ENCODE data around the gene EFCAB6. TPM values are rescaled to one million over a fixed set of nuclear protein-coding genes. Genes with fewer than 3 reads are reported as not detected.

EFCAB6 gene
- total and polyA plus RNA-seq, 11 donors = 0.53 to 2.3 (median 1.5) TPM

DNA sequence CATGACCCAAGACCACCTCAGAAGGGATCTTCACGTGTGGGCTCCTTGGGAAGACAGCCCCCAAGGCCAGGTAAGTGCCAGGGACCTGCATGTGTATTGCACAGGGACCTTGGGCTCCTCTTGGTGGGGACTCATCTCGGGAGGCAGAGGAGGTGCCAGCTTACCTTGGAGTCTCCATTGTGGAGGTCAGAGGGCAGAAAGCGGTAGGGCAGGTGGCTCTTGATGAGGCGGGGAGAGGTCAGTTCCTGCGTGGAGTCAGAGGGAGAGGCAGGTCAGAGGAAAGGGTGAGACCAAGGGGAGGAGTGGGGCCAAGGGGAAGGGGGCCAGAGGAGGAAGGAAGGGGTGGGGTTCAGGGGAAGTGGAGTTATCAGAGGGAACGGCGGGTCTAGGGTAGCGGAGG is 27.7 kb upstream of the EFCAB6 start:
- 53 to 70% (median 64%) methylated on average over 8 of the region's 8 CpGs for WGBS, 4 donors
- TF ChIP-seq POLR2A (IDR thresholded peaks at IDR 0.05) = no peak
- TF ChIP-seq CTCF (IDR thresholded peaks at IDR 0.05) = no peak
- intact Hi-C loops (cut with DNase I) = loop anchor here in 1 of 10 donors (5.0 kb wide), 1 partner anchor 357 kb away; no protein-coding TSS in a partner anchor
- Histone ChIP-seq H3K4me3 (no peak overlapping the region), H3K27ac (no peak overlapping the region), H3K36me3 (no peaks in the 10 kb centered on the region), H3K9me3 (no peaks in the 10 kb centered on the region), H3K27me3 (no peaks in the 10 kb centered on the region), H3K4me1 (no peaks in the 10 kb centered on the region)
- DNase-seq = peak in 1 of 5 donors; percentile 14
- no peak for ATAC-seq

DNA sequence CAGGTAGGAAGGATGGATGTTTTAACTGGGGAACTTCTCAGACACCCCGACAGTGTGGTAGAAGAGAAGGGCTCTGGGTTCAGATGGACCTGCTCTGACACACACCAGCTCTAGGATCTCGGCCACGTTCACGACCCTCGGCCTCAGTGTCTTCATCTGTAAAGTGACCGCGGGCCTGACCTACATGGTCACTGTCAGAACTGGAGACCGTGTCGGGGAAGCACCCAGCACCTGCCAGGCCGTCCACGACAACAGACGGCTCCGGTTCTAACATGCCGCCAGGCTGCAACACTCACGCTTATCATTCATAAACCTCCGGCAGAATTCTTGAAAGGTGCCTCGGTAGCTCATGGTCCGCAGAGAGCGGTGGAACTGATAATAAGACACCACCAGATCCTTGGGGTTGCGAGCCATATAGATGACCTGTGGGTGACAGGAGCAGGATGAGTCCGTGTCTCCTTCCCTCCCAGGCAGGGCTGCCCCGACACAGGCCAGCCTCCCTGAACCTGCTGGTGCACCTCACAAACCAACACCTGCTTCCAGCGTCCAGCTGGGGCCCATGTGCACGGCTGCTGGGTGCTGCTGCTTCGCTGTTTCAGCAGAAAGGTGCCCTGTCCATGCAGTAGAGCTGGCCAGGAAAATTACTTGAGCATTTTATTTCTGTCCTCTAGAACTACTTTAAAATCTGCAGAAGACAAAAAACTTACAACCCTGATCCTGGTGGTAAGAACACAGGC is 26.6 kb upstream of the EFCAB6 start:
- TF ChIP-seq POLR2A (IDR thresholded peaks at IDR 0.05) (no peak), CTCF (IDR thresholded peaks at IDR 0.05) (no peak)
- Histone ChIP-seq H3K27me3 (no peaks in the 10 kb centered on the region), H3K27ac (no peak overlapping the region), H3K36me3 (no peaks in the 10 kb centered on the region), H3K4me1 (peaks cover 0 to 2% (median 0%) of the 10 kb centered on the region in 12 donors), H3K4me3 (no peak overlapping the region), H3K9me3 (no peaks in the 10 kb centered on the region)
- DNase-seq (no peak), ATAC-seq (no peak)
- 91 to 96% (median 94%) methylated on average over 23 to 25 of the region's 25 CpGs for WGBS, 4 donors
- intact Hi-C loops (cut with DNase I) = no loop called here

DNA sequence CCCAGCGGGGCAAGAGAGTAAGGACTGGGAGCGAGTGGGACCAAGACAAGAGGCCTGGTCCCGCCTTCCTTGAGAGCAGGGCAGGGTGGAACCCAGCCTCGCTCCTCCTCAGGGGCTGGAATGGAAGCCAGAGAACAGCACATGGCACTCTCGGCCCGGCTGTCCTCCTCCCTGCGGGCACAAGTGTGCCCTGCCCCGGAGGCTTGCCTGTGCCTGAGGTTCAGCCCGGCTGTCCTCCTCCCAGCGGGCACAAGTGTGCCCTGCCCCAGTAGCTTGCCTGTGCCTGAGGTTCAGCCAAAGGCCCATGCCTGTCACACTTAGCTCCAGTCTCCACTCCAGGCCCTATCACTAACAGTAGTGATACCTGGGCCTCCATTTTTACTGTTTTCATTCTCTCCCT is 26.1 kb upstream of the EFCAB6 start:
- intact Hi-C loops (cut with DNase I) = no loop called here
- WGBS, 4 donors = 81 to 91% (median 86%) methylated on average over 9 to 10 of the region's 10 CpGs
- no peaks in the 10 kb centered on the region for H3K9me3 ChIP-seq
- TF ChIP-seq POLR2A (IDR thresholded peaks at IDR 0.05) (no peak), CTCF (IDR thresholded peaks at IDR 0.05) (no peak)
- H3K27ac ChIP-seq = no peak overlapping the region
- ATAC-seq (no peak), DNase-seq (no peak)
- H3K4me3 ChIP-seq = no peak overlapping the region
- H3K27me3 ChIP-seq = no peaks in the 10 kb centered on the region
- peaks cover 0 to 8% (median 0%) of the 10 kb centered on the region in 12 donors for H3K4me1 ChIP-seq
- no peaks in the 10 kb centered on the region for H3K36me3 ChIP-seq

GRCh38 chr22:43837666-43838065 is 25.6 kb upstream of the EFCAB6 start:
- Histone ChIP-seq H3K4me3 (no peak overlapping the region), H3K27ac (no peak overlapping the region), H3K36me3 (no peaks in the 10 kb centered on the region), H3K4me1 (peaks cover 0 to 8% (median 0%) of the 10 kb centered on the region in 12 donors), H3K27me3 (no peaks in the 10 kb centered on the region), H3K9me3 (no peaks in the 10 kb centered on the region)
- intact Hi-C loops (cut with DNase I) = no loop called here
- DNase-seq (no peak), ATAC-seq (no peak)
- TF ChIP-seq POLR2A (IDR thresholded peaks at IDR 0.05) (no peak), CTCF (IDR thresholded peaks at IDR 0.05) (no peak)
- 63 to 82% (median 73%) methylated on average over 9 of the region's 9 CpGs for WGBS, 4 donors

Measured in heart left ventricle (tissue), 16 donors.